K562 (cell line): ENCODE measurements around the gene SULT2A1. TPM values are rescaled to one million over a fixed set of nuclear protein-coding genes. Genes with fewer than 3 reads are reported as not detected.

Source experiments
- CREB3 ChIP-seq: fragments of 450-650 bp; conservative IDR thresholded peaks from 2 replicates; pipeline ENCODE4 v1.6.1; 2016; ENCODE audit warnings: missing genetic modification characterization, low read depth, mild to moderate bottlenecking, missing compliant biosample characterization, moderate library complexity
- ELF4 ChIP-seq: fragments of 450-650 bp; formaldehyde crosslinking; IDR thresholded peaks from 2 replicates; pipeline ENCODE4 v1.4.0; 2022; ENCODE audit warnings: missing genetic modification characterization
- FUS ChIP-seq: fragments of 200-400 bp; formaldehyde crosslinking; optimal IDR thresholded peaks from 2 replicates; pipeline ENCODE3; 2017; ENCODE audit warnings: low read depth, low read length
- ID3 ChIP-seq, 2 experiments: fragments of 250-450 bp in 1 of 2; fragments of 450-650 bp in 1 of 2; sonication (Bioruptor Pico) in 1 of 2; IDR thresholded peaks; 2 replicates each; pipeline versions ENCODE4 v1.6.1 to v1.8.0; 2016 to 2021; ENCODE audit warnings: mild to moderate bottlenecking in 2 of 2, moderate library complexity in 2 of 2, missing compliant biosample characterization in 1 of 2, missing genetic modification characterization in 1 of 2
- KDM2B ChIP-seq: fragments of 250-450 bp; sonication (Bioruptor Pico); IDR thresholded peaks from 2 replicates; pipeline ENCODE4 v1.8.0; 2021; ENCODE audit warnings: mild to moderate bottlenecking, moderate library complexity
- LCOR ChIP-seq: sonication (generic); formaldehyde crosslinking; IDR thresholded peaks from 2 replicates; pipeline ENCODE4 v1.8.0; 2022; ENCODE audit warnings: mild to moderate bottlenecking, missing genetic modification reagents
- MBD2 ChIP-seq: sonication (generic); IDR thresholded peaks from 2 replicates; pipeline ENCODE4 v1.6.1; 2016; ENCODE audit warnings: low read depth, borderline replicate concordance
- NFIX ChIP-seq: fragments of 250-450 bp; sonication (Bioruptor Pico); IDR thresholded peaks from 2 replicates; pipeline ENCODE4 v1.4.0; 2020; ENCODE audit warnings: low read depth, mild to moderate bottlenecking, moderate library complexity
- NFYB ChIP-seq: IDR thresholded peaks from 2 replicates; pipeline ENCODE4 v1.6.1; 2011; ENCODE audit warnings: mild to moderate bottlenecking, moderate library complexity; ENCODE audit not compliant: insufficient read length; ENCODE audit errors: extremely low read depth
- PHF8 ChIP-seq: fragments of 200-600 bp; sonication (generic); IDR thresholded peaks from 2 replicates; pipeline ENCODE4 v1.6.1; 2012; ENCODE audit warnings: mixed run types, mild to moderate bottlenecking, inconsistent platforms, low read length, moderate library complexity, borderline replicate concordance
- PKNOX1 ChIP-seq: fragments of 450-650 bp; IDR thresholded peaks from 2 replicates; pipeline ENCODE4 v1.6.1; 2016
- POLR2A ChIP-seq: fragments of 450-650 bp; conservative IDR thresholded peaks from 2 replicates; pipeline ENCODE4 v1.6.1; 2016
- RBFOX2 ChIP-seq: fragments of 200-400 bp; formaldehyde crosslinking; IDR thresholded peaks from 2 replicates; pipeline ENCODE4 v1.6.1; 2017; ENCODE audit warnings: low read depth, mild to moderate bottlenecking, low read length, moderate library complexity
- RFX7 ChIP-seq: fragments of 250-450 bp; sonication (Bioruptor Pico); IDR thresholded peaks from 2 replicates; pipeline ENCODE4 v1.5.1; 2021; ENCODE audit warnings: mild to moderate bottlenecking
- SMAD4 ChIP-seq: fragments of 250-450 bp; sonication (Bioruptor Pico); conservative IDR thresholded peaks from 2 replicates; pipeline ENCODE4 v1.8.0; 2021; ENCODE audit warnings: inconsistent platforms, mild to moderate bottlenecking, moderate library complexity
- SMARCB1 ChIP-seq: IDR thresholded peaks from 2 replicates; pipeline ENCODE4 v1.6.1; 2011; ENCODE audit warnings: improper control_type of control experiment, low read depth; ENCODE audit not compliant: insufficient read length
- SNAPC5 ChIP-seq: fragments of 250-450 bp; sonication (Bioruptor Pico); IDR thresholded peaks from 2 replicates; pipeline ENCODE4 v1.8.0; 2021; ENCODE audit warnings: moderate library complexity, mild to moderate bottlenecking, inconsistent platforms
- SREBF1 ChIP-seq: fragments of 150-350 bp; IDR thresholded peaks from 2 replicates; pipeline ENCODE4 v1.6.1; 2014; ENCODE audit warnings: antibody characterized with exemption, low read depth, low read length, borderline replicate concordance
- THAP12 ChIP-seq: fragments of 250-450 bp; sonication (Bioruptor Pico); IDR thresholded peaks from 2 replicates; pipeline ENCODE4 v1.9.0; 2021; ENCODE audit warnings: mild to moderate bottlenecking, inconsistent platforms
- ZFPM2 ChIP-seq: fragments of 250-450 bp; sonication (Bioruptor Pico); IDR thresholded peaks from 2 replicates; pipeline ENCODE4 v1.5.1; 2022; ENCODE audit warnings: mild to moderate bottlenecking
- ZNF3 ChIP-seq: fragments of 250-450 bp; sonication (Bioruptor Pico); IDR thresholded peaks from 2 replicates; pipeline ENCODE4 v1.5.0; 2021; ENCODE audit warnings: mild to moderate bottlenecking, moderate library complexity
- ZNF436 ChIP-seq: fragments of 250-450, 450-650 bp; sonication (Bioruptor Pico); formaldehyde crosslinking; IDR thresholded peaks from 2 replicates; pipeline ENCODE4 v1.7.0; 2020; ENCODE audit warnings: mild to moderate bottlenecking
- ZNF668 ChIP-seq: fragments of 250-450 bp; sonication (Bioruptor Pico); IDR thresholded peaks from 2 replicates; pipeline ENCODE4 v1.8.0; 2022; ENCODE audit warnings: mild to moderate bottlenecking, inconsistent platforms
- ZNF707 ChIP-seq: fragments of 250-450 bp; sonication (Bioruptor Pico); conservative IDR thresholded peaks from 2 replicates; pipeline ENCODE4 v1.8.0; 2022; ENCODE audit warnings: inconsistent platforms, mild to moderate bottlenecking, moderate library complexity
- polyA plus RNA-seq, 8 experiments: library from polyadenylated mRNA; depleted of rRNA in 4 of 8; stranded (reverse) in 5 of 8; unstranded in 3 of 8; fragments of >200 nt; fragmentation: Nextera tagmentation in 2 of 8; fragmentation: Illumina TruSeq in 1 of 8; extraction: Ambion mirVana in 2 of 8; extraction: Trizol in 1 of 8; gene quantifications; 2 replicates each; pipeline versions ENCODE4 v1.2.1 to v1.2.3, GENCODE V29; 2011 to 2014; ENCODE audit warnings: inconsistent platforms in 1 of 8, missing spikeins in 1 of 8
- total RNA-seq, 7 experiments: library from RNA; depleted of rRNA in 6 of 7; stranded (reverse); fragments of >200 nt in 6 of 7; fragmentation: Illumina TruSeq in 2 of 7; extraction: Trizol in 2 of 7; gene quantifications; 2 replicates each; pipeline versions ENCODE4 v1.2.1 to v1.2.3, GENCODE V29; 2011 to 2021; ENCODE audit warnings: low replicate concordance in 1 of 7

Gene SULT2A1
- total and polyA plus RNA-seq, 9 of the 15 experiments (the other 6 are each of a cell fraction or from before 2014, with no cell fraction given) = 0.03 to 0.25 (median 0.07) TPM; not detected in 4

GRCh38 chr19:47891923-47892666 lies 6.0 kb upstream of the SULT2A1 start (continued):
- peak; percentile 43; the same call in 1 of the 2 replicates for TF ChIP-seq PHF8
- no peak for TF ChIP-seq SNAPC5
- TF ChIP-seq FUS = no peak
- peak; percentile 98 for TF ChIP-seq PKNOX1
- TF ChIP-seq THAP12 = peak; percentile 65; the same call in 1 of the 2 replicates
- no peak for TF ChIP-seq KDM2B (CRISPR knock-in tag)
- TF ChIP-seq ID3 (CRISPR knock-in tag; IDR thresholded peaks at IDR 0.05) = no peak
- TF ChIP-seq ID3 (tag; IDR thresholded peaks at IDR 0.05) = peak; percentile 62
- peak; percentile 79 for TF ChIP-seq MBD2
- peak; percentile 83 for TF ChIP-seq POLR2A
- peak; percentile 99 for TF ChIP-seq SMAD4 (CRISPR knock-in tag)
- no peak for TF ChIP-seq ZNF707 (CRISPR knock-in tag)
- no peak for TF ChIP-seq RFX7 (CRISPR knock-in tag)
- TF ChIP-seq ZFPM2 (CRISPR knock-in tag) = no peak
- no peak for TF ChIP-seq ZNF668
- no peak; the same call in 1 of the 2 replicates for TF ChIP-seq CREB3 (tag)
- no peak for TF ChIP-seq NFIX (CRISPR knock-in tag)
- TF ChIP-seq ZNF3 = no peak
- no peak for TF ChIP-seq SREBF1
- TF ChIP-seq NFYB = peak; percentile 83
- no peak for TF ChIP-seq ELF4
- TF ChIP-seq ZNF436 (CRISPR knock-in tag) = no peak
- no peak for TF ChIP-seq SMARCB1
- 0 out of 2 replicates have a peak, but pooled peaks have one; percentile 41 for TF ChIP-seq RBFOX2
- peak; percentile 92 for TF ChIP-seq LCOR (CRISPR knock-in tag)
